Activated naive CD8-positive, alpha-beta T cell treated with anti-CD3 and anti-CD28 coated beads for 36 hours (primary cell): ENCODE results near the gene LCE6A. TPM values are rescaled to one million over a fixed set of nuclear protein-coding genes. Genes with fewer than 3 reads are reported as not detected.

Experiments used
- DNase-seq: peaks from one replicate; pipeline ENCODE4 v3.0.0; 2021
- H3K27ac Mint-ChIP-seq: one replicate; pipeline ENCODE4 v1.8.0; 2022; ENCODE audit warnings: mild to moderate bottlenecking, moderate library complexity, mixed read lengths
- H3K27me3 Mint-ChIP-seq: one replicate; pipeline ENCODE4 v1.8.0; 2022; ENCODE audit warnings: mild to moderate bottlenecking, mixed read lengths
- H3K36me3 Mint-ChIP-seq: one replicate; pipeline ENCODE4 v1.8.0; 2021; ENCODE audit warnings: mild to moderate bottlenecking, mixed read lengths
- H3K4me1 Mint-ChIP-seq: one replicate; pipeline ENCODE4 v1.8.0; 2021; ENCODE audit warnings: mixed read lengths
- H3K4me3 Mint-ChIP-seq: one replicate; pipeline ENCODE4 v1.8.0; 2022; ENCODE audit warnings: mild to moderate bottlenecking, moderate library complexity, mixed read lengths
- H3K9me3 Mint-ChIP-seq: one replicate; pipeline ENCODE4 v1.8.0; 2022; ENCODE audit warnings: mixed read lengths
- total RNA-seq, 2 experiments: library from RNA; stranded (reverse); gene quantifications; one replicate each; pipeline ENCODE4 v1.2.3, GENCODE V29; 2021

The LCE6A gene
- total RNA-seq, 2 experiments from 2014 or later, result not detected

DNA sequence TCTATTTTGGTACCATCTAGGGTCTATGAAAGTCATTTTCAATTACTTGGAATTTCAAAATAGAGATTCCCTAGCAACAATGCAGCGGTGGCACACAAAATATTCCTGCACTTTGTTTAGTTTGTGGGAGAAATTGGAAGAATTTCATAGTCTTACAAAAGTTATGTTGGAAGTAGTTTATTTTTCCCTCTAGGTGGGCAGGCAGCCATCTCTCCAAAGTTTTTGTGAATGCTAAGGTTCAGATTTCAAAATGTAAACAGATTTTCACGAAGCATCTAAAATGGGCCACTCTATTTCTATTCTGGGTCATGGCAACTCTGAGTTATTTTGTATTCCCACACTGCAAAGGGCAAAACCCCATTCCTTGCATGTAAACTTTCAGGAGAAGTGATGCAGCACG, 43.4 kb downstream of the LCE6A start:
- no peaks in the 10 kb centered on the region for H3K4me1 Mint-ChIP-seq
- no peaks in the 10 kb centered on the region for H3K36me3 Mint-ChIP-seq
- H3K4me3 Mint-ChIP-seq, result no peak overlapping the region
- no peaks in the 10 kb centered on the region for H3K9me3 Mint-ChIP-seq
- H3K27ac Mint-ChIP-seq, result no peak overlapping the region
- H3K27me3 Mint-ChIP-seq, result peaks cover 16% of the 10 kb centered on the region
- no peak for DNase-seq

DNA sequence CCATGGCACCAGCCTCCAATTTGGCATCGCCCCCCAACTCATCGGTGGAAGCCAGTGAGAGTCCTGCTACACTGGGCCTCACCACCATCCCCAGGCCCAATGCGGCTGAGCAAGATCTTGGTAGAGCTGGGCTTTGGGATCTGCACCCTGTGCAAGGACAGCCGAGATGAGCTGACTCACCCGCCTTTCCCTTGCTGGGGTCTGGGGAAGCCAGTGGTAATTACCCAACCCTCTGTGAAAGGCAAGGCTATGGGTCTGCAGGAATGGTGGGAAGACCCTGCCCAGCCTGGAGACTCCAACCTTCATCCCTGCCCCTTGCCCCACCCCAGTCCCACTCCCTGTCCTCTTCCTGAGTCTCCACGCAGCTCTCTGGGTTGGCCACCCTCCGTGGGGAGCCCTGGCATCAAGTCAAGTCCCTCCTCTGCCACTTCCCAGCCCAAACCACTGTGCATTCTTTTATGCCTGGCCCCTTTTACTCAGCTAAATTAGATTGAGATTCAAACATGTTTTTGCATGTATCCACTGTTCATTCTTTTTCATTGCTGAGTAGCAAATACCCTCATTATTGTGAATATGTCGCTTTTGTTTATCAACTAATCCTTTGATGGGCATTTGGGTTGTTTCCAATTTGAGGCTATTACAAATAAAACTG, 44.2 kb downstream of the LCE6A start:
- H3K4me1 Mint-ChIP-seq, result no peaks in the 10 kb centered on the region
- no peak for DNase-seq
- peaks cover 22% of the 10 kb centered on the region for H3K27me3 Mint-ChIP-seq
- H3K9me3 Mint-ChIP-seq, result no peaks in the 10 kb centered on the region
- no peak overlapping the region for H3K27ac Mint-ChIP-seq
- no peaks in the 10 kb centered on the region for H3K36me3 Mint-ChIP-seq
- H3K4me3 Mint-ChIP-seq, result no peak overlapping the region

DNA sequence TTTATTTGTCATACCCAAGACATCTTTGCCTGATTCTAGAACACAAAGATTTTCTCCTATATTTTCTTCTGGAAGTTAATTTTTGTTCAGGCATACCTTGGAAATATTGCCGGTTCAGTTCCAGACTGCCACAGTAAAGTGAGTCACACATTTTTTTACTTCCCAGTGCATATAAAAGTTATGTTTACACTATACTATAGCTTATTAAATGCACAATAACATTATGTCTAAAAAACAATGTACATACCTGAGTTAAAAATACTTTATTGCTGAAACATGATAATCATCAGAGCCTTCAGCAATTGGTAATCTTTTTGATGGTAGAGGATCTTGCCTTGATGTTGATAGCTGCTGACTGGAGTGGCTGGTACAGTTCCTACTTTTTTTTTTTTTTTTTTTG, 45.5 kb downstream of the LCE6A start:
- Mint-ChIP-seq H3K4me3 (no peak overlapping the region), H3K9me3 (no peaks in the 10 kb centered on the region), H3K4me1 (no peaks in the 10 kb centered on the region), H3K36me3 (no peaks in the 10 kb centered on the region), H3K27me3 (peaks cover 31% of the 10 kb centered on the region), H3K27ac (no peak overlapping the region)
- no peak for DNase-seq

Other genes starting within 250 kb of the LCE6A start
- not detected for gene LCE3C, start 242.6 kb upstream of the LCE6A start, total RNA-seq
- not detected for gene LCE3B, start 229.0 kb upstream of the LCE6A start, total RNA-seq
- gene LCE3A, start 219.8 kb upstream of the LCE6A start, total RNA-seq, result not detected
- gene LCE2D, start 179.5 kb upstream of the LCE6A start, total RNA-seq, result not detected
- not detected for gene LCE2C, start 167.6 kb upstream of the LCE6A start, total RNA-seq
- gene LCE2B, start 156.7 kb upstream of the LCE6A start, total RNA-seq, result not detected
- not detected for gene LCE2A, start 144.5 kb upstream of the LCE6A start, total RNA-seq
- gene LCE4A, start 134.7 kb upstream of the LCE6A start, total RNA-seq, result not detected
- gene KPRP, start 84.8 kb upstream of the LCE6A start, total RNA-seq, result not detected
- not detected for gene LCE1F, start 67.7 kb upstream of the LCE6A start, total RNA-seq
- gene LCE1E, start 56.6 kb upstream of the LCE6A start, total RNA-seq, result not detected
- gene LCE1D, start 46.1 kb upstream of the LCE6A start, total RNA-seq, result not detected
- not detected for gene LCE1C, start 36.2 kb upstream of the LCE6A start, total RNA-seq
- gene LCE1B, start 30.9 kb upstream of the LCE6A start, total RNA-seq, result not detected
- gene LCE1A, start 15.4 kb upstream of the LCE6A start, total RNA-seq, result not detected
- not detected for gene LCE7A, start 17.1 kb downstream of the LCE6A start, total RNA-seq
- gene SMCP, start 35.5 kb downstream of the LCE6A start, total RNA-seq, result not detected
- not detected for gene IVL, start 65.7 kb downstream of the LCE6A start, total RNA-seq
- not detected for gene SPRR5, start 104.3 kb downstream of the LCE6A start, total RNA-seq
- gene SPRR4, start 127.8 kb downstream of the LCE6A start, total RNA-seq, result not detected
- not detected for gene SPRR1A, start 141.2 kb downstream of the LCE6A start, total RNA-seq
- not detected for gene SPRR3, start 158.9 kb downstream of the LCE6A start, total RNA-seq
- not detected for gene SPRR1B, start 188.3 kb downstream of the LCE6A start, total RNA-seq
- gene SPRR2D, start 198.3 kb downstream of the LCE6A start, total RNA-seq, result not detected
- not detected for gene SPRR2A, start 214.7 kb downstream of the LCE6A start, total RNA-seq
- not detected for gene SPRR2B, start 228.8 kb downstream of the LCE6A start, total RNA-seq